ENCODE measurements around the gene TLR5. TPM values are rescaled to one million over a fixed set of nuclear protein-coding genes. Genes with fewer than 3 reads are reported as not detected.

Gene TLR5
- total and polyA plus RNA-seq, 2 donors from 2014 or later: 3.7 to 31.3 TPM

- intact Hi-C loops (cut with DNase I): no loop called here
- Histone ChIP-seq H3K4me3 (ENCODE audit: low read length in 3 of 3) (no peak overlapping the region), H3K27me3 (ENCODE audit: control insufficient read depth, insufficient read depth, low read length) (no peaks in the 10 kb centered on the region), H3K27ac (ENCODE audit: low read depth in 2 of 2, low read length in 2 of 2) (no peak overlapping the region), H3K36me3 (ENCODE audit: control insufficient read depth in 2 of 3, insufficient read depth in 3 of 3, low read length in 3 of 3) (no peaks in the 10 kb centered on the region), H3K4me1 (ENCODE audit: control insufficient read depth in 2 of 3, insufficient read depth in 2 of 3, low read depth in 1 of 3, low read length in 3 of 3) (no peaks in the 10 kb centered on the region), H3K9ac (ENCODE audit: low read length in 3 of 3) (no peak overlapping the region), H3K9me3 (ENCODE audit: control insufficient read depth in 2 of 3, insufficient read depth in 1 of 3, low read length in 3 of 3) (no peaks in the 10 kb centered on the region)
- no peak for TF ChIP-seq CTCF (IDR thresholded peaks at IDR 0.05; ENCODE audit: borderline replicate concordance, extremely low read depth, insufficient read depth)
- DNase-seq: no peak
- FAIRE-seq: no peak
Measured at GRCh38 chr1:223155153-223155552, 12.1 kb upstream of the TLR5 start.

GRCh38 chr1:223153177-223154119 lies 10.4 kb upstream of the TLR5 start:
- H3K4me1 ChIP-seq (ENCODE audit: control insufficient read depth in 2 of 3, insufficient read depth in 2 of 3, low read depth in 1 of 3, low read length in 3 of 3): no peaks in the 10 kb centered on the region
- DNase-seq (no peak), FAIRE-seq (no peak)
- no peak overlapping the region for H3K4me3 ChIP-seq (ENCODE audit: low read length in 3 of 3)
- H3K9ac ChIP-seq (ENCODE audit: low read length in 3 of 3): no peak overlapping the region
- H3K36me3 ChIP-seq (ENCODE audit: control insufficient read depth in 2 of 3, insufficient read depth in 3 of 3, low read length in 3 of 3): no peaks in the 10 kb centered on the region
- no peak overlapping the region for H3K27ac ChIP-seq (ENCODE audit: low read depth in 2 of 2, low read length in 2 of 2)
- no peaks in the 10 kb centered on the region for H3K9me3 ChIP-seq (ENCODE audit: control insufficient read depth in 2 of 3, insufficient read depth in 1 of 3, low read length in 3 of 3)
- intact Hi-C loops (cut with DNase I): no loop called here
- no peaks in the 10 kb centered on the region for H3K27me3 ChIP-seq (ENCODE audit: control insufficient read depth, insufficient read depth, low read length)
- no peak for TF ChIP-seq CTCF (IDR thresholded peaks at IDR 0.05; ENCODE audit: borderline replicate concordance, extremely low read depth, insufficient read depth)

- Histone ChIP-seq H3K9me3 (ENCODE audit: control insufficient read depth in 2 of 3, insufficient read depth in 1 of 3, low read length in 3 of 3) (no peaks in the 10 kb centered on the region), H3K4me1 (ENCODE audit: control insufficient read depth in 2 of 3, insufficient read depth in 2 of 3, low read depth in 1 of 3, low read length in 3 of 3) (no peaks in the 10 kb centered on the region), H3K27ac (ENCODE audit: low read depth in 2 of 2, low read length in 2 of 2) (no peak overlapping the region), H3K9ac (ENCODE audit: low read length in 3 of 3) (no peak overlapping the region), H3K4me3 (ENCODE audit: low read length in 3 of 3) (no peak overlapping the region), H3K27me3 (ENCODE audit: control insufficient read depth, insufficient read depth, low read length) (no peaks in the 10 kb centered on the region), H3K36me3 (ENCODE audit: control insufficient read depth in 2 of 3, insufficient read depth in 3 of 3, low read length in 3 of 3) (no peaks in the 10 kb centered on the region)
- intact Hi-C loops (cut with DNase I): no loop called here
- FAIRE-seq: no peak
- TF ChIP-seq CTCF (IDR thresholded peaks at IDR 0.05; ENCODE audit: borderline replicate concordance, extremely low read depth, insufficient read depth): no peak
- DNase-seq: no peak
Measured at GRCh38 chr1:223152399-223152798, 9.4 kb upstream of the TLR5 start.

Measured in kidney (tissue), 14 donors.